RWPE1 (cell line): ENCODE data around the gene MYMX.
A peak's percentile ranks its signal among the peaks of the same experiment; 100 is the strongest.

ENCODE experiments used
- CTCF ChIA-PET: fragments of 350-600 bp; sonication (Branson Sonifier 250); formaldehyde crosslinking; extraction: SDS; loops from one replicate; lab custom pipeline; 2021; lab: Yijun Ruan, JAX
- POLR2A ChIA-PET: fragments of 400-600 bp; formaldehyde crosslinking; extraction: SDS; loops from one replicate; lab custom pipeline; 2020; ENCODE audit warnings: antibody characterized with exemption; ENCODE audit not compliant: low non-redundant PET; lab: Yijun Ruan, JAX
- DNase-seq: peaks from one replicate; pipeline ENCODE4 v3.0.0; 2012; ENCODE audit warnings: low spot score
- H3K27ac ChIP-seq: fragments of 450-650 bp; 2 replicates; pipeline ENCODE4 v1.5.1; 2017
- TF ChIP-seq, protein P1 (sequence below): fragments of 450-650 bp; conservative IDR thresholded peaks from 2 replicates; pipeline ENCODE4 v1.5.1; 2017; ENCODE audit warnings: low read depth, mild to moderate bottlenecking

The MYMX gene

GRCh38 chr6:44256775-44257024 is 40.0 kb downstream of the MYMX start:
- CTCF ChIA-PET = interaction anchor here (0.5 to 1.4 kb wide), 13 partner anchors 7 to 856 kb away, joined by 3 to 8 read pairs (median 4); no protein-coding TSS in a partner anchor
- TF ChIP-seq, protein P1, sequence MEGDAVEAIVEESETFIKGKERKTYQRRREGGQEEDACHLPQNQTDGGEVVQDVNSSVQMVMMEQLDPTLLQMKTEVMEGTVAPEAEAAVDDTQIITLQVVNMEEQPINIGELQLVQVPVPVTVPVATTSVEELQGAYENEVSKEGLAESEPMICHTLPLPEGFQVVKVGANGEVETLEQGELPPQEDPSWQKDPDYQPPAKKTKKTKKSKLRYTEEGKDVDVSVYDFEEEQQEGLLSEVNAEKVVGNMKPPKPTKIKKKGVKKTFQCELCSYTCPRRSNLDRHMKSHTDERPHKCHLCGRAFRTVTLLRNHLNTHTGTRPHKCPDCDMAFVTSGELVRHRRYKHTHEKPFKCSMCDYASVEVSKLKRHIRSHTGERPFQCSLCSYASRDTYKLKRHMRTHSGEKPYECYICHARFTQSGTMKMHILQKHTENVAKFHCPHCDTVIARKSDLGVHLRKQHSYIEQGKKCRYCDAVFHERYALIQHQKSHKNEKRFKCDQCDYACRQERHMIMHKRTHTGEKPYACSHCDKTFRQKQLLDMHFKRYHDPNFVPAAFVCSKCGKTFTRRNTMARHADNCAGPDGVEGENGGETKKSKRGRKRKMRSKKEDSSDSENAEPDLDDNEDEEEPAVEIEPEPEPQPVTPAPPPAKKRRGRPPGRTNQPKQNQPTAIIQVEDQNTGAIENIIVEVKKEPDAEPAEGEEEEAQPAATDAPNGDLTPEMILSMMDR = no peak
- peak overlapping the region; percentile 83 for H3K27ac ChIP-seq
- POLR2A ChIA-PET = interaction anchor here (1.0 to 1.6 kb wide), 2 partner anchors 9 to 10 kb away, joined by 4 to 6 read pairs; partner anchors contain the start of gene HSP90AB1
- DNase-seq = no peak

DNA sequence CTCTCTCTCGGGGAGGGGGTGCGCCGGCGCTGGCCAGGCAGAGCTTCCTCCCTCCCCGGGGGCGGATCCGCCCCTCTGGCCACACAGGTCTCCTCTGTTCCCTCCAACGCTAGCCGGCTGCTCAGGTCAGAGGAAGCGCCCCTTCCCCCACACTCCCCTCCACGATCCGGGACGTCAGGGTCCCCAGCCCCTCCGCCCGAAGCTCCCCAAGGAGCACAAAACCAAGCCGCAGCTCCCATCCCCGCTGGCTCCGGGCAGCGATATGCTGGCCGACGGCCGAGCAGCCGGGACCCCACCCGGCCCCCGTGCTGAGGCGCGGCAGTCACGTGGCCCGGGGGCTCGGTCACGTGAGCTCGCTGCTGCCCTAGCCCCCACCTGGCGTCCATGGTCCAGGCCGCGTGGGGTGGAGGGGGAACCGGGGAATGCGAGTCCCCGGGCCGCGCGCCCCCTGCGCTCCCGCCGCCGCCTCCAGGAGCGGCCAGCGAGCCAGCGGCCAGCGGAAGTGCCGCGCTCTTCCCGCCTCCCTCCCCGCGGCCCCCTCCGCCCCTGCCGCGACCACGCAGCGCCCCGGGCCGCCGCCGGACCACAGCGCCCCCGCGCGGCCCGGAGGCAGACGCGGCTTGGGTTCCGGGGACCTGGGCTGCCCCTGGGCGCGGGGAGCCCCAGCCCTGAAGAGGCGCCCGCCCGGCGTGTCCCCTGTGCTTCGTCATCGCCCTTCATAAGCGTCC is 40.5 kb downstream of the MYMX start, which contains the start of gene SLC35B2:
Gene SLC35B2 (minus strand): TSS at position 504 of the 728 bp plus-strand sequence. CDS start 118 bp downstream, at position 386.
- TF ChIP-seq, protein P1 = peak; percentile 94
- ChIA-PET CTCF (interaction anchor here (0.6 to 1.4 kb wide), 11 partner anchors 8 to 771 kb away, joined by 3 to 8 read pairs (median 4); no protein-coding TSS in a partner anchor), POLR2A (interaction anchor here (1.6 kb wide), 1 partner anchor 10 kb away, joined by 6 read pairs; the partner anchor contains the start of gene HSP90AB1)
- peak; percentile 81 for DNase-seq
- peak within 1 kb of the TSS; percentile 83 for H3K27ac ChIP-seq

DNA sequence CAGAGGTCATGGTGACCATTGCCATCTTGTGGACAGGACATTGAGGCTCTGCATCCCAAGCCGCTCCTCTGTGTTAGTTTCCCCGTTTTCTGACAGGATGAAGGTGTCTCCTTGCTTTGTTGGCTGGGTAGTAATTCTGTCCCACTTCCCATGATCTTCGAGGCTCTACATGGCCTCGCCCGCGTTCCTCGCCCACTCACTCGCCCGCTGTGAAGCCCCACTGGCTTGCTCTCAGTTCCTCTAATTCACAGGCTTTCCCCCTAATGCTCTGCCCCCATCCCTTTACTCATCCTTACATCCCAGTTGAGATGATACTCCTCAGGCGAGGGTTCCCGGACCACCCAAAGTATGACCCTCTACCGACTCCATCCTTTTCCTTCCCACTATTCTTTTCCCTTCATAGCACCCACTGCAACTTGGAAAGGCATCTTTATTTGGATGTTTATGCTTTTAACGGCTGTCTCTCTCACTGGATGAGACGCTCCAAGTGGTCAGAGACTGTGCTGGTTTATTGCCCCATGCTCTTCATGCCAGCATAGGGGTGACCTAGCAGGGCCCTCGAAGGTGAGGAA is 41.1 kb downstream of the MYMX start:
- DNase-seq = no peak
- ChIA-PET CTCF (interaction anchor here (0.7 kb wide), 1 partner anchor 20 kb away, joined by 6 read pairs; no protein-coding TSS in a partner anchor), POLR2A (no interaction called here)
- H3K27ac ChIP-seq = peak overlapping the region; percentile 83
- TF ChIP-seq, protein P1 = peak; percentile 47

DNA sequence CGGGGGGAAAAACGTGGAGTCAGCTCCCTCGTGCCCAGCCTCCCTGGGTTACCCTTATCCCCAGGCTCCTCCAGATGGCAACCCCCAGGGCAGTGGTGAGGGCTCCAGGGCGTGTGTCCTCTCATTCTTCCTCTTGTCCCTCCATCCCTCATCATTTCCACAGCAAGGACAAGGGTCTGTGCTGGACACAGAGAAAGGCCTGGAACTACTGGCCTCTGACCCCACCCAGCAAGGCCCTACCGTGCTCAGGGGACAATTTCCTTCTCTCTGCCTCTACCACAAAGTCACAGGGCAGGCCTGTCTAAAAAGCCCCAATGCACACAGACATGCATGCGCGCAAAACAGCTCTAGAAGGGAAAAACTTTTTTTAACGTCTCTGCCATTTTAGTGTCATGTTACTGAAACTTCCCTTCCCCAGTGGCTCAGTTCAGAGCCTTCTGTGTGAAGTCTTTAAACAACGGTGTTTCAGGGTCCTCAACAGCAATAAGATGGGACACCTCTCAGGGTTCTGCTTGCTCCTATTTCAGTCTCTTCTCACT is 41.7 kb downstream of the MYMX start:
- H3K27ac ChIP-seq = peak overlapping the region; percentile 83
- TF ChIP-seq, protein P1 = no peak
- POLR2A ChIA-PET = no interaction called here
- no peak for DNase-seq
- CTCF ChIA-PET = interaction anchor here (0.7 kb wide), 1 partner anchor 20 kb away, joined by 6 read pairs; no protein-coding TSS in a partner anchor

GRCh38 chr6:44258921-44259320 is 42.2 kb downstream of the MYMX start:
- TF ChIP-seq, protein P1 = no peak

GRCh38 chr6:44260011-44260410 is 43.3 kb downstream of the MYMX start:
- CTCF ChIA-PET = no interaction called here
- H3K27ac ChIP-seq = no peak overlapping the region; the same call in 1 of the 2 replicates
- POLR2A ChIA-PET = no interaction called here
- TF ChIP-seq, protein P1 = no peak
- no peak for DNase-seq

More at GRCh38 chr6:44258921-44259320, 42.2 kb downstream of the MYMX start:
- H3K27ac ChIP-seq = no peak overlapping the region
- no peak for DNase-seq
- ChIA-PET CTCF (no interaction called here), POLR2A (no interaction called here)
